ENCODE results near the gene SLF2.
"Not testable (repeated sequence)": the region's sequence is repeated elsewhere in the genome, so short reads cannot be mapped to it uniquely, and the experiment has no call there.

SLF2 gene

GRCh38 chr10:100963826-100964225 is 51.1 kb downstream of the SLF2 start:
- no peak for DNase-seq (ENCODE audit: low spot score)

GRCh38 chr10:100965820-100966219 is 53.1 kb downstream of the SLF2 start:
- DNase-seq (ENCODE audit: low spot score): no peak

GRCh38 chr10:100966887-100967286 is 54.1 kb downstream of the SLF2 start:
- DNase-seq (ENCODE audit: low spot score): no peak

GRCh38 chr10:100967332-100967731 is 54.6 kb downstream of the SLF2 start:
- no peak for DNase-seq (ENCODE audit: low spot score)

- DNase-seq (ENCODE audit: low spot score): no peak
These were observed 55.4 kb downstream of the SLF2 start for GRCh38 chr10:100968062-100968736.

- no peak for DNase-seq (ENCODE audit: low spot score)
These were observed 56.1 kb downstream of the SLF2 start for GRCh38 chr10:100968863-100969186.

- peak; percentile 55 for DNase-seq (ENCODE audit: low spot score)
These were observed 56.7 kb downstream of the SLF2 start, which contains the start of gene SEMA4G for GRCh38 chr10:100969187-100970075. SEMA4G (plus strand) TSS chr10:100969504; CDS start chr10:100972913, 3,409 bp downstream.

GRCh38 chr10:100970076-100970913 is 57.5 kb downstream of the SLF2 start:
- DNase-seq (ENCODE audit: low spot score): no peak

- no peak for DNase-seq (ENCODE audit: low spot score)
These were observed 58.4 kb downstream of the SLF2 start for GRCh38 chr10:100970914-100971811.

GRCh38 chr10:100972115-100972903 is 59.5 kb downstream of the SLF2 start:
- no peak for DNase-seq (ENCODE audit: low spot score)

GRCh38 chr10:100972904-100973535 is 60.3 kb downstream of the SLF2 start:
- DNase-seq (ENCODE audit: low spot score): no peak

GRCh38 chr10:100975397-100975796 is 62.6 kb downstream of the SLF2 start:
- not testable (repeated sequence) for DNase-seq (ENCODE audit: low spot score)

GRCh38 chr10:100976906-100977305 is 64.1 kb downstream of the SLF2 start:
- no peak for DNase-seq (ENCODE audit: low spot score)

- DNase-seq (ENCODE audit: low spot score): no peak
These were observed 64.7 kb downstream of the SLF2 start for GRCh38 chr10:100977436-100977835.

GRCh38 chr10:100978121-100978900 is 65.5 kb downstream of the SLF2 start:
- no peak for DNase-seq (ENCODE audit: low spot score)

GRCh38 chr10:100978901-100979195 is 66.1 kb downstream of the SLF2 start:
- no peak for DNase-seq (ENCODE audit: low spot score)

- no peak for DNase-seq (ENCODE audit: low spot score)
These were observed 67.1 kb downstream of the SLF2 start for GRCh38 chr10:100979791-100980272.

- no peak for DNase-seq (ENCODE audit: low spot score)
These were observed 67.5 kb downstream of the SLF2 start for GRCh38 chr10:100980311-100980710.

GRCh38 chr10:100980711-100981110 is 67.9 kb downstream of the SLF2 start:
- no peak for DNase-seq (ENCODE audit: low spot score)
